SW 1271 (cell line): ENCODE data around the gene CDK15.
"Not testable (repeated sequence)": the region's sequence is repeated elsewhere in the genome, so short reads cannot be mapped to it uniquely, and the experiment has no call there.

Experiments used
- DNase-seq, 2 experiments: peaks; one replicate each; lab custom pipeline; 2025; lab: John Stamatoyannopoulos, UW

The CDK15 gene

DNA sequence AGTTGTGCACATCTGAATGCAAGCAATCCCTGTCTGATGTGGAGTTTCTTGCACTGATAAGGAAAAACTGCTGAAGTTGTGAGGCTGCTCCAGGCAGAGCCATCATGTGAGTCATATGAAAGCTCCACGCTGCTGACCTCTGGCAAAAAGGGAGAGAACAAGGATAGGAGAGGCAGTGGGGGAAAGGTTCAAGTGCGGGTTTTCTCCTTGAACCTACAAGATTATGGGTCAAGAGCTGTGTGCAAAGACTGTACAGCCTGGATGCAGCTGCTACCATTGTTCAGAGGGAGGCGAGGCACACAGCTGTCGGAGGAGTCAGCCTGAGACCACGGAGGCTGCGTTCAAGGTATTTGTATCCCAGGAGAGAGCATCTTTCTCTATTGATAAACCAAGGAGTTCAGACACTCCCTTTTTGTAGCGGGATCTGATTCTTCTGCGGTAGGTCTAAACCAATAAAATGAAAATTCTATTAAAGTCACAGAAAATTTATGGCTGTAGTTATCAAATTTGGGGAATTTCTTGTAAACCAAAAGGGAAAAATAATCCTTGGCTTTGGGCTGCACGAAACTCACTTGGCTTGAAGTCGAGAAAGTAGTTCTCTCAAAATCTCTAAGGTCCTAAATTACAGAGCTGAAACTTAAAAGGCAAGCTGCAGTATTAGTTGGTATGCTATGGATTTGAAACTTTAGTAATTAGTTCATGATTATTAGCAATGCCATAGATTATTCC, at the start of gene CDK15:
CDK15 (plus strand) TSS at position 96 of the 729 bp plus-strand sequence; CDS start at position 224, 128 bp downstream.
- no peak for DNase-seq

DNA sequence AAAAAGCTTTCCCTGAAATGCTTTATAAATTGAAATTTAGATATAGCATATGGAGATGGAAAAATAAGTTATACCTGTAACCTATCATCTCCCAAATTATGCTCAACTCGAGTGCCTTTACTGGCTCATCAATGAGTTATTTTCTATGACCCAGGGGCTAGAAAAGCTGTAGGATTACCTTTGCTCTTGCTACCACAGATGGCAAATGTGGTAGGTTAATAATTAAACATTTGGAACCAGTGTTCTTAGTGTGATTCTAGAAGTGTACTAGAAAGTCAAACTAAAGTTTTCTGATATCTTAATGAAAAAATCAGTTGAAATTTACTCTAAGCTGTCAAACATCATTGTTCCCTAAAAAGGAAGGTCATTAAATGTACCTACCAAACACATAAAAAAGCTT, 48.1 kb upstream of the CDK15 start:
- no peak for DNase-seq

DNA sequence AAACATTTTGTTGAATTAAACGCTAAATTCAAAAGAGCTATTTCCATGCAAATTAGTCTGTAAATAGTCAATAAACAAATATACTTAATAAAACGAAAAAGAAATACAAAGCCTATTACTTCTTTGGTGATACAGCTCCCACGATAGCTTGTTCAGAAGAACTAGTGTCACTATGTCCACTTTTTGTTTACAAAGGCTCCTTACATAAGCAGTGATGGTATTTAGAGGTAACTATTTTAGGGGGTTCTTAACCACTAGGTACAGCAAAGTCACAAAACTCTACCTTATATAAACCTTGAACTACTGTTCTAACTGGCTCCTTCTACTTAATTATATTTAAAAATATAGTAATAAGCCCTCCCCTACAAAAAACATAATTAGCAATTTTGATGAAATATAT, 47.5 kb upstream of the CDK15 start:
- DNase-seq = no peak

DNA sequence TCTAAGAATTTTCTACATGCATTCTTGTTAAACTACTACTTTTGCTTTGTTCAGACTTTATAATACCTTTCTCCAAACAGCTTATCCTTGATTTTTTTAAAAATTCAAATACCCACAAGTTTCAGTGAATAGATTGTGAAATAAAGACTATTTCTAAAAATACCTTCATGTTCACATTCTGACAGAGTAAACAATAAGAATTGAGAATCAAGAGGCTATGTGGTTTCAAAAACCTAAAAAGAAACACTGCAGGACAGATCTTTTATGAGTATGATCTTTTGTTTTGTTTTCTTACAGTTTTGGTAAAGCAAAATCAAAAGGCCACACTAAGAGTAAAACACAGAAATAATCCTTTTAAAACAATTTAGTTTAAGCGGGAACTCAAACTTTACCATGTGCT, 46.8 kb upstream of the CDK15 start:
- DNase-seq = no peak

DNA sequence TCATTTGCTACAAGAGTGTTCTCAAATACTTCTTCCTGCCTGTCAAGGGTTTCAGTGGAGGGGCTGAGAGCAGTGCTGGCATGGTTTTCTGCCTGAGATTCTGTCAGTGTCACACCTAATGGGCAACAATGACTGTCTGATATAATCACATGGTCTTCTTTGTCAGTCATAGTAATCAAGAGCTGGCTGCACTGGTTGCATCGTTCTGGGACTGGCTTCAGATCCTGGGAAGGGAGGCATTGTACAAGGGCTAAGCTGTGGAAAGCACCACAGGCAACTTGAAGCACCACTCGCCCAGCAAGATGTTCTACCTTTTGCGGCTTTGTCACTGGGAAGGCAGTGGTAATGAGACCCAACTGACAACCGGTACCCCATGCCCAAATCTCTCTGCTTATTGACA, 45.2 kb upstream of the CDK15 start:
- DNase-seq = no peak

DNA sequence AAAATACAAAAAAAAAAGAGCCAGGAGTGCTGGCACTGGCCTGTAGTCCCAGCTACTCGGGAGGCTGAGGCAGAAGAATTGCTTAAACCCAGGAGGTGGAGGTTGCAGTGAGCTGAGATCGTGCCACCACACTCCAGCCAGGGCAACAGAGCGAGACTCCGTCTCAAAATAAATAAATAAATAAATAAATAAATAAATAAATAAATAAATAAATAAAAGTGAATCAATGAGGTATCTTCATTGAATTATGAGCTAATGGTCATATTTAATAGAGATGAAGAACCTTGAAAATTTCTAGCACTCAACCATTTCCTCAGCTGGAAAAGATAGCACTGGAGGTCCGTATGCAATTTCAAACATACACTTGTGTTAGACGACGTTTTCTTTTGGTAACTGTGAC, 41.9 kb upstream of the CDK15 start:
- not testable (repeated sequence) for DNase-seq

DNA sequence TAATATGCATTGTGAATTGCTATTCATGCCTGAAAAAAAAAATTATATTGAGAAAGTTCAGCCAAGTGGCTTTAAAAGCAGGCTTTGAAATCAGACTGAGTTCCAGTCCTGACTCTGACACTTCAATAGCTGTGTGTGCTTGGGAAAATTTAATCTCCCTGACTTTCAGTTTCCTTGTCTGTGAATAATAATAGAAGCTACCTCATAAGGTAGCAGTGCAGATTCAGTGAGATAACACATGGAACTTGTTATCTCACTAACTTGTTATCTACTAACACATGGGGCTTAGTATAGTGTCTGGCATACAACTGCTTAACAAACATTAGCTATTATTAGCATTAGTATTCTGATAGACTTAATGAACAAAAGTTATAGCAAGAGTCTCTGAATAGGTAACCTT, 40.5 kb upstream of the CDK15 start:
- DNase-seq = no peak

DNA sequence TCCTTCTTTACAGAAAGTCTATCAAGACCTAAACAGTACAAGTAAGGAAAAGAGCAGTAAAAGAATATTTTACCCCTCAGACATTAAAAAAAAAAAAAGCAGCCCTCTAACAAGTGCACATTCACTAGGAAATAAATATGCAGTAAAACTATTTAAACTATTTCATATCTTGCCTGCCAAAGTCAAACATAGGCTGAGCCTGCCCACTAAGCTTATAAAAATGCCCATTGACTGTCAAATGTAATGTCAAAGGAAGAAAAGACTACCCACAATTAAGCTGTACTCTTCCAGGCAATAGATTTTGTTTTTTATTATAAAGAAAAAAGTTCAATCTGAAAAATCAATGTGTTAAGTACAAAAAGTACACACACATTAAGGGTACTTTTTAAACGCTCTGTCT, 37.4 kb upstream of the CDK15 start:
- DNase-seq = peak in 1 of 2 experiments; percentile 51

DNA sequence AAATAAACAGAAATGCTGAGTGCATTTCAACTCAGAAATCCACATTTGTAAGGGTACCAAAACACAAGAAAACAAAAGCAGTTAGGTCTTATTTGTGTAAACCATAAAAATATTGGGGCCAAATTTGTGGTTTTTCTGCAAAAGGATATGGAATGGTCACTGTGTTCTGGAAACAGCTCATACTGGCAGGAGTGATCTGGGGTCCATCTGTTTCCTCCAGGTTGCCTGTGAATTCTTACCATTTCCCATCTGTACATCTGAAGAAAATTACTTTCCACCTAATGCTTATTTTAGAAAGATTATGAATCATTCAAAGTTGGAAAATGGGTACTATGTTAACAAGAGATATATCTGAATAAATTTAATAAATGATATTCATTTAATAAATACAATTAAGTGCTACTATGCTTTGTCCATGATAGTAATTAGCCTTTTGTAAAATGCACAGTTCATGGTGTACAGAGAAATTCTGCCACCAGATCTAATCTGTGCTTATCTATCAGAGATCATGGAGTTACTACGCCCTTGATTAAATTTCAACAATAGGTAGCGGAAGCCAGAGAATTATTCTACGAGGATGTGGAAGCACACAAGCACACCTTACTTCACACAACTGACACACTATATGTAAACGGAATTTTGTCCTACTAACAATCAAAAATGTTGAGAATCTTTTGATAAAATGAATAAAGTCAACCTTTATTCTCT, 36.5 kb upstream of the CDK15 start:
- no peak for DNase-seq

DNA sequence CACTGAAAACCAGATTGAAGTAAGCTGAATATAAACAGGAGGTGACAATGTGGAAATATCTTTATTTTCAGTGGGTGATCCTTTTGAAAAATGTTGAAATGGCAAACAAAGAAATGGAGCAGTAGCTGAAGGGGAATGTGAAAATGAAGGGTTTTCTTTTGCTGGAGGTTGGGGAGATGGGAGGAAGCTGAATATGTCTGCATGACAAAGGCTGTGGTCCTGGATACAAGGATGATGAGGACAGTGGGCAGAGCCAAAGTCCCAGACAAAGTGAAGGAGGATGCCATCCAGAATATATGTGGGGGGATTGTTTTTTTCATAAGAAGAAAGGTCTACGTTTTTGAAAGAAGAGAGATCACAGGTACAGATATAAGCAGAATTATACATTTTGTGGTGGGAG, 32.3 kb upstream of the CDK15 start:
- no peak for DNase-seq

DNA sequence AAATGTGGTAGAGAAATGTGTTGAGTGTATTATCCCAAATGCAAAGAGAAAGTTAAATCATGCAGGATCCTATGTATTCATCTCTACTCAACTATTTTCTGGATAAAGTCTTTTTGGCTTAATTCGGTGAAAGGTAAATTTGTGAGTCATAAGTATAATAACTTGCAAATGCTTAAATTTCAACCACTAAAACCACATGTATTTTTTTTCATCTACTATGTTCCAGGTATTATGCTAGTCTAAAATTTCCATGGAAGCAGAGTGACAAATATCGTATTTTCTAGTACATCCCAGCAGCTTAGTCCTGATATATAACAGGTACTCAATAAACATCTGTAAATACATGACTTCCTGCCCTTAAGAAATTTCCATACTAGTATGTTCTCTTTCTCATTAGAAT, 31.8 kb upstream of the CDK15 start:
- DNase-seq = no peak

DNA sequence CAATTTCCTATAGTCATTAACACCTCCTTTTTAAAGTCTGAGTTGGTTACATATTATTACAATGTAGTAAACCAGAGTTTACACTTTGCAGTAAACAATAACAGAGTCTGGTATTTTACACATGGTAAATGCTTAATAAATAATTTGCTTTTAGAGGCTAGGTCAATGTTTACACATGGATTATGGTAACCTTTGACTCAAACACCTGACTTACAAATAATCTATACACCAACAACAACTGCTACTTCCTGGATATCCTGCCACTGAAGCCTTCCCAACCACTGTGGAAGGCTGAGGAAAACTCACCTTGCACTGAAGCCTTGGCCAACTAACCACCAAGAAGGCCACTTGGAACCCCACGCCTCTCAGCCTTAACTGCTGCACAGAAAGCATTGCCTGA, 31.0 kb upstream of the CDK15 start:
- no peak for DNase-seq

DNA sequence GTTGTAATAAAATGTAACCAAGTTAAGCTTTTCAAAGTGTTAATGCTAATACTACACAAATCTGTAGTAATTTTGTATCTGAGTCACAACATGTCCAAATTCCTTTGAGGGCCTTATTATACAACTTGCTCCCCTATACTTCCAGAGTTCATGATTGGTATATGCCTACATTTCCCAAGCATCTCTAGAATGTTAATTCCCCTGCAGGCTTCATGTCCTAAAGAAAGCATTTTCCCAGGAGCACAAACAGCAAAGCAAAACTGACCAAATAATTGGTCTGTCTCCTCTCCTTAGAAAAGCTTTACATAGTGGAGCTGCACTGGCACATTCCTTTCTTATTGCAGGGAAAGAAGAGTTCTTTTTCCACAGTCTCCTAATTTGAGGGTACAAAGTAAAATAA, 29.3 kb upstream of the CDK15 start:
- no peak for DNase-seq

DNA sequence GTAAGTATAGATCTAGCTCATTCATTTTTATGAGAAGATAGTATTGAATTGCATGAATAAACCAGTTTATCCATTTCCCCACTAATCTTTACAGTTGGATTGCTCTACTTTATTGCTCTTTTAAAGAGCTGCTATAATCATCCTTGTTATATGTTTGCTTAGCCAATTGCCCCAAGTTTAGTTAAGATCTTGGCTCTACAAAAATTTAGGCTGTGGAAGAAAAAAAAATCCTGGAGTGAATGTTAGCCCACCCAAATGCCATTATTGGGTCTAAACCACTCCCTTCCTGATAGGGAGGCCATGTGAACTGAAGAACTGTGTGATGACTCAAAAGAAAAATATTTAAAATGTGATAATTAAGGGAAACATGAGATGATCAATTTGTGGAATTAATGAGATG, 28.5 kb upstream of the CDK15 start:
- no peak for DNase-seq

DNA sequence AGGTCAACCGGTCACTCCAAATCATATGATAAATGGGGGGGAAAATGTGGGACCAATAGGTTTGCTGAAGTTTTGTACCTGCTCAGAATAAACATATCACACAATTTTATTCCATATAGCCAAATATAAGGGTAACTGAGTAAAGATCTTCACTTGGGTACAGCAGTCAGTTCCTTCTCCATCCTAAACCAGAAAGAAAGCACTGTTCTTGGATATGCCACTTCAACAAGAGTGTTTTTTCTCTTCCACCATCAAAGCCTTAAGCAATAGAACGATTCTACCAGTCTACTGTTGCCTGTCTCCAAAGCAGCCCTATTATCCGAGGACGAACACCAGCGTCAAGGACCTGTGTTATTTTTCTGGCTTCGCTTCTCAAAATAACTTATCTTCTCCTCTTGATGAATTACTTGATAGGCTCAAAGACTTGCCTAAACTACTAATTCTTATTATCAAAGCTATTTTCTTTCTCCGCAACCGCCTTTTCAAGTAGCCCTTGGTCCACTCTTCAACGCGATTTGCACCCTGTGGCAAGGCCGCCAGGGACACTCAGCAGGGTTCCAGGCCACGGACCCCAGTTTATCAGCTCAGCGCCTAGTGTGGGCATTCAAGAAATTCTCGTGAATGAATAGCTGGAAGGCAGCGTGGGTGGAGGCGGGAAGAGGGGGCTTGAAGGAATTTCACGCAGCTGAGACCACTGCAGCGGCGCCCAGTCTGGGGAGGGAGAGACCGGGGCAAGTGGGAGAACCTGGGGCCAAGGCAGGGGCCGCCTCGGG, 26.2 kb upstream of the CDK15 start:
- DNase-seq = peak in 1 of 2 experiments; percentile 36

DNA sequence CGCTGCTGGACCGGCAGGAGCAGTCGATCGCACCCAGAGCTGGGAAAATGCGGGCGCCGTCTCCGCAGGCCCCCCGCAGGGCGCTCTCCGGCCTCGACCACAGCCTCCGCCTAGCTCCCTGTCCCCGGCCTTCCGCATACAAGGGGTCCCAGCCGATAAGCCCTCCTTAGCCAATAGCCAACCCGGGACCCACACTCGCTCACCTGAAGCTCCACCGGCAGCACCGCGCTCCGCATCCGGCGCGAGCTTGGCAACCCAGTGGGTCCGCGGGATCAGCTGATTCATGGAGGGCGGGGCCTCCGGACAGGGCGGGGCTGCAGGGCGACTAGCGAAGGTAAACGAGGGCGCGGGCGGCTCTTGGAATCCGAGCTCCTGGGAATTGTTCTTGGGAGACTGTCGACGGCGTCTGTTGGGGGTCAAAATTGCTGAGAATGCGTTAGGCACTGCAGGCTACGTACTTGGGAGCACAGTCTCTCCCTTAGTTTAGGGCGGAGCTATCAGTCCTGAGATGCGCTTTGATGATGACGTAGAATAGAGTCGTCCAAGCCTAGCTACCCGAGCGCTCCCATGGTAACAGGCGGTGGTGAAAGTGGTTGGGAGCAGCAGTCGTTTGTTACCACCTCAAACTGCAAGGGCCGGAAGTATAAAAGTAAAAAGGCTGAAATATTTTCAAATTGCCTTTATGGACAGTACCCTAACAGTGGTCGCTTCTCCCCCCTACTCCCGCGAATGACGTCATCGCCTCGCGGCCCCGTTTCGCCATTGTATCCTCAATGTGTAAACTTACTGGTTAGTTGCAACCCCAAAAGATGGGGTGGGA, 25.5 kb upstream of the CDK15 start, which contains the start of gene ALS2:
ALS2 (minus strand) TSS at position 260 of the 820 bp plus-strand sequence. CDS start 12,048 bp downstream, outside the sequence.
- peak; percentile 98 to 99 for DNase-seq

DNA sequence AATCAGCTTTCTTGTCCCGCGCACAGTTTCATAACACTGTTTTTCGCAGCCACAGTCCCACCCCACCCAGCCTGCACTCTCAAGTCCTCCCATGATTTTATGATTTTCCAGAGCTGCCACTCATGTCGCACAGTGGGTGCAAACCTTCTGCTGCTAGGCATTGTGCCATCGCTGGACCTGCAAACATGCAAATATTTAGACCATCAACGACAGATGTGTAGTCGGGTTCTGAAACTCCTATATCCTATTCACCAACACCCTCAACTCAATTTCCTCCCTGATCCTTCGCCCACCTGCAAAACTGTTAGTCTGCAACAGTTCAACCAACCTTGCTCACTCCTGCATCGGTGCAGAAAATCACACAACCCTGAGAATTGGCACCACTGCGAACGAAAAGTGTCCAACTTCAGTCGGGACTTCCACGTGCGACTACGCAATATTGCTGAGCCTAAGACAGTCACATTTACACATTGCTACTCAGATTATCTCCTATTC, 24.7 kb upstream of the CDK15 start:
- DNase-seq = peak in 1 of 2 experiments; percentile 16

DNA sequence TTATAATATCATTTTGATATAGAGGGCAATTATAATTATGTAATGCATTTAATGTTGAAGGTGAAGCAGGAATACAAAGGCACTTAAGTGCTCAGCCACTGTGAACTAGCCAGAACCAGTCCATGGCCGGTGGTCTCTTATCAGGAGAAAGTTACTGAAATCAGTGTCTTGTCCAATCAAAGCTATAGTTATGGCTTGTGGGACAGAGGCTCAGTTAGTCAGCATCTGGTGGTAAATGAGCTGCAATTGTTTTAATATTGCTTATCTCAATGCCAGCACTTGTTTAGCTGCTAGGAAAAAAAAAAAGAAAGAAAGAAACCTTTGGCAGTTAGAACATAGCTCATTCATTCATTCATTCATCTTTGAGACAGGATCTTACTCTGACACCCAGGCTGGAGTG, 21.8 kb upstream of the CDK15 start:
- no peak for DNase-seq

DNA sequence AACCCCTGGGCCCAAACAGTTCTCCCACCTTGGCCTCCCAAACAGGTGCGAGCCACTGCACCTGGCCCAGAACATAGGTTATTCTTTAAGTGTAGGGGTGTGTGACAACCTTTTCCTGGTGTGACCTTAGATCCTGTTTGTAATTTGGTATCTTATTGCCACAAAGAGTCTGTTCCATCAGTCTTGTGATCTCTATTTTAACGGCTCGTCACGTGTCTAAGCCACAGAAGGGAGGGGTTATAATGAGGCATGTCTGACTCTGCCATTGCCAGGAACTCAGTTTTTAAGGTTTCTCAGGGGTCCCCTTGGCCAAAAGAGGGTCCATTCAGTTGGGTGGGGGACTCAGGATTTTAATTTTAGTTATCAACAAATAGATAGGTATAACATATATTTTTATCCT, 21.2 kb upstream of the CDK15 start:
- no peak for DNase-seq

DNA sequence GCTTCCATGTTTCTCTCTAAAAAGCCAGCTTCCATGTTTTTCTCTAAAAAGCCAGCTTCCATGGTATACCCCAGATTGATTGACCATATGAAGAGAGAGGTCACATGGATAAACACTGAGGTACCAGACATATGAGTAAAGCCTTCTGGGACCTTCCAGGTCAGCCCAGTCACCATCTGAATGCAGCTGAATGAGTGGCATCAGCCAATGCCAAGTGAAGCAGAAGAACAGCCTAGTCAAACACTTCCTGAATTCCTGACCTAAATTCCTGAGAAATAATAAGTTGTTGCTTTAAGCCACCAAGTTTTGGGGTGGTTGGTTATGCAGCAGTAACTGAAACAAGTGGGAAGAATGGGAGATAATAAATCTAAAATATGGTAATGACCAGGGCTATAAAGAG, 19.9 kb upstream of the CDK15 start:
- no peak for DNase-seq

DNA sequence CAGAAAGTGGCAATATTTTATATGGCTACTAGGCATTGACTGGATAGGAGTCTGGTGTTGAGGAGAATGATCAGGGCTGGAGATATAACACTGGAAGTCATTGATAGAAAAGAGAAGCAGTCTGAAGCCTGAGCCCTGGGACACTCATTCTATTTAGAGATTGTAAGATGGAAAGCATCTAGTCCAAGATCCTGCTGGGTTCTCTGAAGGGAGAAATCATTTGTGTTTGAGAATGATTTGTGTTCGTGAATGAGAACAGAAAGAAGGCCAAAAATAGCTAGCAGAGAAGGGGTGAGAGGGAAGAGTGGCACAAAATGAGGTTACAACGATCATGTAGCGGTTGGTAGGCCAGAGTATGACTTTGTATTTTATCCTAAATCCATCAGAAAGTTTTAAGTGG, 18.0 kb upstream of the CDK15 start:
- no peak for DNase-seq

DNA sequence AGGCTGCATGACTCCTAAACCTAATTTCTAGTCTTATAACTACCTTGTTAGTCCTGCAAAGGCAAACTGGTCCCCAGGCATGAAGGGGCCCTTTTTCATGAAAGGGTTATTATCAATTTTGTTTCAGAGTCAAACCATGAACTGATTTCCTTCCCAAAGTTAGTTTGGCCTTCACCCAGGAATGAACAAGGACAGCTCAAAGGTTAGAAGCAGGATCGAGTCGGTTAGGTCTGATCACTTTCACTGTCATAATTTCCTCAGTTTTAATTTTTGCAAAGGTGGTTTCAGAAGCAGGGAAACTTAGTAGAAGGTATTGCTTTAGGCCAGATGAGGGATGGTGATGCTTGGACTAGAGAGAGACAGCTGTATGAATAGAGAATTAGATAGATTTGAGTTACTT, 16.9 kb upstream of the CDK15 start:
- DNase-seq = no peak
